ENCODE measurements around the gene FJX1.

Gene FJX1

GRCh38 chr11:35606206-35606605, 12.1 kb upstream of the FJX1 start:
- DNase-seq (ENCODE audit: low read depth) = no peak

GRCh38 chr11:35608502-35608901, 9.8 kb upstream of the FJX1 start:
- DNase-seq (ENCODE audit: low read depth) = no peak

GRCh38 chr11:35609656-35610055, 8.6 kb upstream of the FJX1 start:
- DNase-seq (ENCODE audit: low read depth) = no peak

GRCh38 chr11:35610631-35611030, 7.6 kb upstream of the FJX1 start:
- no peak for DNase-seq (ENCODE audit: low read depth)

GRCh38 chr11:35611741-35612140, 6.5 kb upstream of the FJX1 start:
- no peak for DNase-seq (ENCODE audit: low read depth)

- peak; percentile 58 for DNase-seq (ENCODE audit: low read depth)
Observed at GRCh38 chr11:35614939-35615569, 3.2 kb upstream of the FJX1 start.

- DNase-seq (ENCODE audit: low read depth) = peak; percentile 76
Observed at GRCh38 chr11:35615921-35616900, 2.0 kb upstream of the FJX1 start.

GRCh38 chr11:35617316-35617686, 959 bp upstream of the FJX1 start:
- DNase-seq (ENCODE audit: low read depth) = no peak

GRCh38 chr11:35618497-35619115, 346 bp downstream of the FJX1 start:
- DNase-seq (ENCODE audit: low read depth) = peak; percentile 63

GRCh38 chr11:35619116-35619854, 1.0 kb downstream of the FJX1 start:
- peak; percentile 57 for DNase-seq (ENCODE audit: low read depth)

GRCh38 chr11:35619855-35620640, 1.8 kb downstream of the FJX1 start:
- DNase-seq (ENCODE audit: low read depth) = peak; percentile 89

- DNase-seq (ENCODE audit: low read depth) = no peak
Observed at GRCh38 chr11:35620795-35621194, 2.5 kb downstream of the FJX1 start.

- DNase-seq (ENCODE audit: low read depth) = peak; percentile 43
Observed at GRCh38 chr11:35621620-35622019, 3.4 kb downstream of the FJX1 start.

- peak; percentile 88 for DNase-seq (ENCODE audit: low read depth)
Observed at GRCh38 chr11:35622070-35622469, 3.8 kb downstream of the FJX1 start.

GRCh38 chr11:35623621-35624168, 5.4 kb downstream of the FJX1 start:
- DNase-seq (ENCODE audit: low read depth) = peak; percentile 98

GRCh38 chr11:35624316-35624715, 6.1 kb downstream of the FJX1 start:
- peak; percentile 47 for DNase-seq (ENCODE audit: low read depth)

- DNase-seq (ENCODE audit: low read depth) = peak; percentile 34
Observed at GRCh38 chr11:35624781-35625180, 6.5 kb downstream of the FJX1 start.

GRCh38 chr11:35626501-35626900, 8.2 kb downstream of the FJX1 start:
- no peak for DNase-seq (ENCODE audit: low read depth)

- DNase-seq (ENCODE audit: low read depth) = peak; percentile 44
Observed at GRCh38 chr11:35629511-35629910, 11.3 kb downstream of the FJX1 start.

- DNase-seq (ENCODE audit: low read depth) = peak; percentile 100
Observed at GRCh38 chr11:35629914-35630313, 11.7 kb downstream of the FJX1 start.

GRCh38 chr11:35631891-35632290, 13.6 kb downstream of the FJX1 start:
- DNase-seq (ENCODE audit: low read depth) = no peak
